ENCODE data around the gene ARL17B.
"Not testable (repeated sequence)": the region's sequence is repeated elsewhere in the genome, so short reads cannot be mapped to it uniquely, and the experiment has no call there.

ARL17B gene

DNA sequence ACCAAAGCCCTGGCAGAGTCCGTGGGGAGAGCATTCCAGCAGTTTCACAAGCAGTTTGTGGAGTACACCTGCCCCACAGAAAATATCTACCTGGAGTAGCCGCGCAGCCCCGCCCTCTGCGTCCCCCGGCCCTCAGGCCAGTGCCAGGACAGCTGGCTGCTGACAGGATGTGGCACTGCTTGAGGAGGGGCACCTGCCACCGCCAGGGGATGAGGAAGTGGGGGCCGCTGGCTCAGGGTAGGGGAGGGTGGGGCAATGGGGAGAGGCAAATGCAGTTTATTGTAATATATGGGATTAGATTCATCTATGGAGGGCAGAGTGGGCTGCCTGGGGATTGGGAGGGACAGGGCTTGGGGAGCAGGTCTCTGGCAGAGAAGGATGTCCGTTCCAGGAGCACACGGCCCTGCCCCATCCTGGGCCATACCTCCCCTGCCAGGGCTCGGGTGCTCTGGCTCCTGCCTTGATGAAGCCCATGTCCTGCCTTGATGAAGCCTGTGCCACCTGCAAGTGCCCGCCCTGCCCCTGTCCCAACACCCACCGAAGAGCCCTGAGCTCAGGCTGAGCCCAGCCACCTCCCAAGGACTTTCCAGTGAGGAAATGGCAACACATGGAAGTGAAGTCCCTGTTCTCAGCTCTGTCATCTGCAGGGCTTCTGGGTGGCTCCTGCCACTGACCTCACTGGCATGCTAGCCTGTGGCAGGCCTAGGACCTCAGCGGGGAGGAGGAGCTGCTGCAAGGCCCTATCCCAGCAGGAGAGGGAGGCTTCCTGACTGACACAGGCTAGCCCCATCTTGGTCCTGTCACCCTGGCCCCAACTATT, 116.4 kb downstream of the ARL17B start:
- FAIRE-seq = not testable (repeated sequence)

- not testable (repeated sequence) for FAIRE-seq
These were observed 117.1 kb downstream of the ARL17B start for GRCh38 chr17:46244339-46244913.

DNA sequence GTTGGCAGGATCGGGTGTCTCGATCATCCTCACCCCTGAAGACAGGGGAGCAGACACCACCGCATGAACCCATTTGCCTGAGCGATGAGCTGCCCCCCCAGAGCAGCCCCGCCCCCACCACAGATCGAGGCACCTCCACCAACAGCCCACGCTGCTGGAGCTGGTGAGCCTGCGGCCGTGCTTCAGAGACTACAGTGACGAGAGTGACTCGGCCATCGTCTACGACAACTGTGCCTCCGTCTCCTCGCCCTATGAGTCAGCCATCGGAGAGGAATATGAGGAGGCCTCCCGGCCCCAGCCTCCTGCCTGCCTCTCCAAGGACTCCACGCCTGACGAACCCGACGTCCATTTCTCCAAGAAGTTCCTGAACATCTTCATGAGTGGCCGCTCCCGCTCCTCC, 117.6 kb downstream of the ARL17B start:
- not testable (repeated sequence) for FAIRE-seq

DNA sequence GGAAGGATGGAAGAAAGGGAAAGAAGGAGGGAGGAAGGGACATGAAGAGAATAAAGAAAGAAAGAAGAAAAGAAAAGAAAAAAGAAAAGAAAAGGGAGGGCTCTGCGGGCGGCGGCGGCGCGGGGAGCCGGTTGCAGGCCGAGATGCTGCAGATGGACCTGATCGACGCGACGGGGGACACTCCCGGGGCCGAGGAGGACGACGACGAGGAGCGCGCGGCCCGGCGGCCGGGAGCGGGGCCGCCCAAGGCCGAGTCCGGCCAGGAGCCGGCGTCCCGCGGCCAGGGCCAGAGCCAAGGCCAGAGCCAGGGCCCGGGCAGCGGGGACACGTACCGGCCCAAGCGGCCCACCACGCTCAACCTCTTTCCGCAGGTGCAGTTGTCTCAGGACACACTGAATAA, 118.1 kb downstream of the ARL17B start:
- not testable (repeated sequence) for FAIRE-seq

DNA sequence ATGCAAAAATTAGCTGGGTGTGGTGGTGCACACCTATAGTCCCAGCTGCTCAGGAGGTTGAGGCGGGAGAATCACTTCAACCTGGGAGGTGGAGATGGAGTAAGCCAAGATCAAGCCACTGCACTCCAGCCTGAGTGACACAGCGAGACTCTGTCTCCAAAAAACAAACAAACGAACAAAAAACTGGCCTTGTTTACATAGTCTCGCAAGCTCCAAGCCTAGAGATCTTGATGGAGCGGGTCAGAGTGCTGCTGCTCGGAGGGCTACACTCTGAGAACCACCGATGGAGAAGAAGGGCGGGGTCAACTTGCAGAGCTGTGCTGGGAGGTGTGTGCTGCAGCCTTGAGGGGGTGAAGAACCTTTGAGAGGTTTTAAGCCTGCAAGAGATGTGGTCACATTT, 130.2 kb downstream of the ARL17B start:
- not testable (repeated sequence) for FAIRE-seq

DNA sequence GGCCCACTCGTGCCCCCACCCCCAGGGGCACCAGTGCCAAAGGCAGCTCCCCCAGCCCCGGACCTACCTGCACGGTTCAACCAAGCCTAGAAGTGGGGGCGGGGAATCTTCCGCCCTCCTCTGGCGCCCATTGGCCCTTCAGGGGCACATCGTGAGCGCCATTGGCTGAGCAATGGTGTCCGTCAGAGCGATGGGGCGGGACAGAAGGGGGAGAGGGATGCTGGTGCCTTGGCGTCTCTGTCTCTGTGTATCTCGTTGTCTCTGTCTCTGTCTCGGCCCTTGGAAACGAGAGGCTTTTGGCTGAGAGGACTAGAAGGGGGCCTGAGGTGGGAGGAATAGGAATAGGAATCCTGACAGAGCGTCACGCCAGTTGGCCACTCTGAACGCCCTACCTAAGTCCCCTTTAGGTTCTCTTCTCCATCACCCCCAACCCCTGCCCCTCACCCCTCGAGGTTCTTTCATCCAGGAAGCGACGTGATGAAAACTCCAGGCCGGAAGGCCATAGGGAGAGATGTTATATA, 136.2 kb downstream of the ARL17B start:
- FAIRE-seq = not testable (repeated sequence)

- FAIRE-seq = not testable (repeated sequence)
These were observed 136.7 kb downstream of the ARL17B start for GRCh38 chr17:46224864-46225263.
